ENCODE results near the gene DES.

Gene DES

GRCh38 chr2:219459460-219460311 lies 41.5 kb downstream of the DES start:
- DNase-seq: peak; percentile 49

GRCh38 chr2:219460424-219460926 lies 42.3 kb downstream of the DES start:
- no peak for DNase-seq

GRCh38 chr2:219461047-219461514 lies 42.9 kb downstream of the DES start:
- DNase-seq: no peak

GRCh38 chr2:219461669-219462068 lies 43.5 kb downstream of the DES start:
- no peak for DNase-seq

- DNase-seq: no peak
These were observed 44.2 kb downstream of the DES start for GRCh38 chr2:219462349-219462748.

GRCh38 chr2:219464286-219465032 lies 46.3 kb downstream of the DES start:
- no peak for DNase-seq

GRCh38 chr2:219465659-219466561 lies 47.7 kb downstream of the DES start:
- DNase-seq: no peak

GRCh38 chr2:219466816-219467735 lies 48.9 kb downstream of the DES start:
- DNase-seq: no peak

GRCh38 chr2:219467736-219468075 lies 49.5 kb downstream of the DES start:
- no peak for DNase-seq

- DNase-seq: no peak
These were observed 50.4 kb downstream of the DES start for GRCh38 chr2:219468410-219469185.

- no peak for DNase-seq
These were observed 51.1 kb downstream of the DES start for GRCh38 chr2:219469186-219469724.

GRCh38 chr2:219470429-219470828 lies 52.3 kb downstream of the DES start:
- no peak for DNase-seq

- no peak for DNase-seq
These were observed 53.5 kb downstream of the DES start for GRCh38 chr2:219471476-219472371.

GRCh38 chr2:219472629-219473187 lies 54.5 kb downstream of the DES start:
- no peak for DNase-seq

GRCh38 chr2:219473511-219473910 lies 55.3 kb downstream of the DES start:
- DNase-seq: no peak

GRCh38 chr2:219474285-219475060 lies 56.3 kb downstream of the DES start:
- DNase-seq: no peak

- DNase-seq: no peak
These were observed 57.1 kb downstream of the DES start for GRCh38 chr2:219475278-219475677.

All from stimulated activated CD4-positive, alpha-beta T cell treated with anti-CD3 and anti-CD28 coated beads, Interleukin-4, amount 100 ng/mL, for 1 hour (primary cell).